RPMI8226 (cell line): ENCODE data around the gene UBASH3B.
"Not testable (repeated sequence)": the region's sequence is repeated elsewhere in the genome, so short reads cannot be mapped to it uniquely, and the experiment has no call there.

Experiments used
- DNase-seq: peaks from one replicate; pipeline ENCODE4 v3.0.0-alpha.2; 2015

The UBASH3B gene

DNA sequence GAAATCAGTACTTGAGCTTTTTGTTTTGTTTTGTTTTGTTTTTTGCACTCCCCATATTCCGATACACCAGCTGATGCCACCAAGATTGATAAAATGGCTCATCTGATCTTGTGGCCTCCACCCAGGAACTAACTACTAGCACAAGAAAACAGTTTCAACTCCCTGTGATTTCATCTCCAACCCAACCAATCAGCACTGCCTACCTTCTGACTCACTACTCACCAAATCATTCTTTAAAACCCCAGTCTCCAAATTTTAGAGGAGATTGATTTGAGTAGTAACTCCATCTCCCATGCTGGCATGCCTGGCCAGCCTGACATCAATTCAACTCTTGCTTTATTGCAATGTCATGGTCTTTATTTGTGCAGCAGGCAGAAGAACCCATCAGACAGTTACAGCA is 166.7 kb downstream of the UBASH3B start:
- no peak for DNase-seq

DNA sequence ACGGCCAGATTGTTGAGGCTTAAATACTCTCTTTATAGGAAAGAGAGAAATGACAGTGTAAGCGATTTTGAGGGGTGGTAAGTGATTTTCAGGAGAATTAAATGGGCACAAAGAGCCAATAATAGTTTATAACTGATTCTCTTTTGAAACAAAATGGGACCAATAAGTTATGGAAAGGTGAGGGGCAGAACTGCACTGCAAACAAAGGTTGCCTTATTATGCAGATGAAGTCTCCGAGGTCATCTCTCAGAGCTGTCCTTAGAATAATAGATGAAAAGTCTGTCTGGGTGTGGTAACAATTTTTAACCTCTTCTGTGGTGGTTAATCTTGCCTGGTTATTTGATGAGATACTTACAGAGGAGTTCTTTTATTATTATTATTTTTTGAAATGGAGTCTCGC is 168.0 kb downstream of the UBASH3B start:
- DNase-seq: no peak

DNA sequence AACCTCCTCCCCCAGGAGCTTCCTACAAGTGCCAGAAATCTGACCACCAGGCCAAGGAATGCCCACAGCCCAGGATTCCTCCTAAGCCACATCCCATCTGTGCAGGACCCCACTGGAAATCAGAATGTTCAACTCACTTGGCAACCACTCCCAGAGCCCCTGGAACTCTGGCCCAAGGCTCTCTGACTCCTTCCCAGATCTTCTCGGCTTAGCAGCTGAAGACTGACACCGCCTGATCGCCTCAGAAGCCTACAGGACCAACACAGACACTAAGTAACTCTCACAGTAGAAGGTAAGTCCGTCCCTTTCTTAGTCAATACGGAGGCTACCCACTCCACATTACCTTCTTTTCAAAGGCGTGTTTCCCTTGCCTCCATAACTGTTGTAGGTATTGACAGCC is 173.8 kb downstream of the UBASH3B start:
- not testable (repeated sequence) for DNase-seq

DNA sequence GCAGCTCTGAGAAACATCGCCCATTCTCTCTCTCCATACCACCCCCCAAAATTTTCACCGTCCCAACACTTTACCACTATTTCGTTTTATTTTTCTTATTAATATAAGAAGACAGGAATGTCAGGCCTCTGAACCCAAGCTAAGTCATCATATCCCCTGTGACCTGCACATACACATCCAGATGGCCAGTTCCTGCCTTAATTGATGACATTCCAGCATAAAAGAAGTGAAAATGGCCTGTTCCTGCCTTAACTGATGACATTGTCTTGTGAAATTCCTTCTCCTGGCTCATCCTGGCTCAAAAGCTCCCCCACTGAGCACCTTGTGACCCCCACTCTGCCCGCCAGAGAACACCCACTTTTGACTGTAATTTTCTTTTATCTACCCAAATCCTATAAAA is 176.8 kb downstream of the UBASH3B start:
- not testable (repeated sequence) for DNase-seq

DNA sequence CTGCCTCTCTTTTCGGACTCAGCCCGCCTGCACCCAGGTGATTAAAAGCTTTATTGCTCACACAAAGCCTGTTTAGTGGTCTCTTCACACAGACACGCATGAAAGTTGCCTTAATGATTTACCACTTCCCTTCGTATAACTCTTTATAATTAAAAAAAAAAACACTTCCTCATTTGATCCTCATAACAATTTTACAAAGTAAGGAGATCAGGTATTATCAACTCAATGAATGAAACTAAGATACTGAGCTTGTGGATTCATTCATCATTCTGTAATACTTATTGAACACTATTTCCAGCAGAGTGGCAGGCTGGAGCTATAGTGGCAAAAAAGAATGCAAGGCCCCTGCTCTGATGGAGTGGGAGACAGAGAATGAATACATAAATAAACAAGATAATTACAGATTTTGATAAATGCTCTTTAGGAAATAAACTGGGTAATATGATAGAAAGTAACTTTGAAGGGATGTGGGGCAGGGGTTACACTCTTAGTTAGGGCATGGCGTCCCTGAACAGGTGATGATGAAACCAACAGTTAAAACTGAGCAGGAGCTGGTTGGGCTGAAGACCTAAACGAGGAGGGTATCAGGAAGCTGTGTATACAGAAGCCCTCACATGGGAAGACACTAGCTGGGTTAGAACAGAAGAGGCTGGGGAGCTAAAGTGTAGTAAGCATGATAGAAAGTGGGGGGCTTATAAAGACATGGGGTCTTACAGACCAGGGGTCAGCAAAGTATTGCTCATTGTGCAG is 177.4 kb downstream of the UBASH3B start:
- DNase-seq: no peak

DNA sequence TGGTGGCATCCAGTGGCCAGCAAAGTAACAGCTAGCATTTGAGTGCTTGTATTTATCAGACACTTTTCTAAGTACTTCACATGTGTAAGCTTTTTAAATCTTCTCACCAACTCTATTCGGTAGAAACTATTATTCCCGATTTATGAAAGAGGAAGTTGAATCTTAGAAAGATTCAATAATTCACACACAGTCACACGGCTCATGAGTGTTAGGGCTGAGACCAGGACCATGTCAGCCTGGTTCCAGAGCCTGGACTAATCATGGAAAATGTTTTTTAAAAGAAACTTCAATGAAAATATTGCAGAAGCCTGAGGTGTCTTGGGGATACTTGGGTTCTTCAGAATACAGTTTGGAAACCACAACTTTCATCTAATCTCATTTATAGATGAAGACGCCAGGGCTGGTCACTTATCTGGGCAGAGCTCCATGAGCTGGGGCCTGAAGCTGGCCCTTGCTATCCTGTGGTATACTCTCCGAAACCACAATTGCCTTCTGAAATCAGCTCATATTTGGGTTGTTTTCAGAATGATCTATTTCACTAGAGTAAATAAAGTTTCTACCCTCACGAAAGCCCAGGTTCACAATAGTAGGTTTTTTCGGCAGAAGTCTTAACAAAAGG is 178.4 kb downstream of the UBASH3B start:
- no peak for DNase-seq

DNA sequence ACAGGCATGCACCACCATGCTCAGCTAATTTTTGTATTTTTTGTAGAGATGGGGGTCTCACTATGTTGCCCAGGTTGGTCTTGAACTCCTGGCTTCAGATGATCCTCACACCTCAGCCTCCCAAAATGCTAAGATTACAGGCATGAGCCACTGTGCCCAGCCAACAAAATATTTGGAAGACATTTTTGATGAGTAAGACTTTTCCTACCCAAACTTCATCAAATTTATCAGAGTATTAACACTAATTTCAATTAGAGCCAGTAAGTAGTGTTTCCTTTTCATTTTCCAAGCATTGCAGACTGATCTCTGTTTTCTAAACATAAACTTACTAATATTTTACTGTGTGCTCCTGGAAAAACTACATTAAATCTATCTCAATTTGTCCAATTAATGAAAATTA is 181.4 kb downstream of the UBASH3B start:
- DNase-seq: no peak

DNA sequence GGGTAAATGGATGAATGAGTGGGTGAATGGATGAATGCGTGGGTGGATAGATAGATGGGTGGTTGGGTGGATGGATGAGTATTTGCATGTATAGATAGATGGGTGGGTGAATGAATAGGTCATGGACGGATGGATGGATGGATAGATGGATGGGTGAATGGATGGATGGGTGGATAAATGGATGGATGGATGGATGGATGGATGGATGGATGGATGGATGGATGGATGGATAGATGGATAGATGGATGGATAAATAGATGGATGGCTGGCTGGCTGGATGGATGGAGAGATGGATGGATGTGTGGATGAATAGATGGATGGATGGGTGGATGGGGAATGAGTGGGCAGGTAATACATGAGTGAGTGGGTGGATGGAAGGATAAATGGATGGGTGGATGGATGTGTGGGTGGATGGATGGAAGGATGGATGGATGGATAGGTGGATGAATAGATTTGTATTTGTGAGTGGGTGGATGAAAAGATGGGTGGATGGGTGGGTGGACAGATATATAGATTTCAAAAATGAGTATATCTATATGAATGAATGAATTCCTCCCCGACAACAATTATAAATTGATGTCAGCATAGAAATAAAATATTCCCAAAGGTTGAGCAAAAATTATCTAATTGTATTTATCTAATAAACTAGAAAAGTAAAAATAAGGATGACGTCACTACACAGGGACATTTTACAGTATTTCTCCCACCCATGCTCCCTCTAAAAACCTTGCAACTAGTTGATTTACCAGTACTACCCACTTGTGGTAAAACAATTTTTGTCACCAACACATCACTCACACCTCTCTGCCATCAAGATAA is 182.2 kb downstream of the UBASH3B start:
- no peak for DNase-seq

DNA sequence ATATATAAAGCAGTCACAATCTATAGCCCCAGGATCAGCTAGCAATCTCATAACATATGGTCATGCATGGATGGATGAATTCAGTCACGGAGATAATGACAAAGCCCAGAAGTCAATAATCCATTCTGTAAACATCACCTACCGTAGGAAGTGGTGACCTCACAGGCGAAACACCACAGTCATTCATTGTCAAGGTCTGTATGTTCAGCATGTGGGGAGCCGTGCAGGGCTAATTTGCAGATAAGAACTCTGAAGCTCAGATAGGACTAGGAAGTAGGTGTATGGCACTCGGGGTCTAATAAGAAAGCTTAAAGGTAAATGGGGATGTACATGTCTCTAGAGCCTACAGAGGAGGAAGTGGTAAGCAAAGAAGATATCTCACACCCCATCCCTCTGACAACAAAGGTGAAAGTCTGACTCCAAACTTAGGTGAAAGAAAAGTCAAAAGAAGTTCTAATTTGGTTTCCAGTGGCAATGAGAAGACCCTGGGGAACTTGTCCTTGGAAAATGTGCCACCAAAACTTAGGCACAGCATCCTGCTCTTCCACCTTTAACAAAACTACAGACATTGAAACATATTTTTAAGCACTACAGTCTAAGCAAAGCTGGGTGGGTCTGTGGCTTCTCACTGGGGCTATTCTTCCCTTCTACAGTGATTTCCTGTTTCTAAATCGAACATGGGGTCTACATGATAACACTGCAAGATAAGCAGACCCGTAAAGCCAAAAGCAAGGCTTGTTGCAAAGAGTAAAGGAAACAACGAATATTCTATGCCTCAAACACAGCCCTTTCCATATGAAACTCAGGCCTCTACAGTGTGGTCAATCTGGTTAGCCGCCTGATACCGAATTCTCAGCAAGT is 188.0 kb downstream of the UBASH3B start:
- DNase-seq: no peak

DNA sequence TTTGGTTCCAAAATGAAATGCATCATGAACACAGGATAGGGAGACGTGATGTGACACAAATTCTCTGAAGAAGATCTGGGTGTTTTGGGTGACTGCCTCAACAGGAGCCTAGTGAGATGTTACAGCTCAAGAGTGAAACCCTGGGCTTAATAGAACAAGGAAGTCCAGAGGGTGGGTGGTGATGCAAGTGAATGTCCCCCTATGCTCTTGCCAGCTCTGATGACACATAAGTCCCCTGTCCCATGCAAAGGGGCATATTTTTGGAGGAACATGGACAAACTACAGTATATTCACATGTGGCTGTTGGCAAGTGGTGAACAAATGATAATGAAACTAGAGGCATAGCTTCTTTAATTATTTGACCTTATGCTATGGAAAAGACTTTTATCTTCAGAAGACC is 191.9 kb downstream of the UBASH3B start:
- no peak for DNase-seq

DNA sequence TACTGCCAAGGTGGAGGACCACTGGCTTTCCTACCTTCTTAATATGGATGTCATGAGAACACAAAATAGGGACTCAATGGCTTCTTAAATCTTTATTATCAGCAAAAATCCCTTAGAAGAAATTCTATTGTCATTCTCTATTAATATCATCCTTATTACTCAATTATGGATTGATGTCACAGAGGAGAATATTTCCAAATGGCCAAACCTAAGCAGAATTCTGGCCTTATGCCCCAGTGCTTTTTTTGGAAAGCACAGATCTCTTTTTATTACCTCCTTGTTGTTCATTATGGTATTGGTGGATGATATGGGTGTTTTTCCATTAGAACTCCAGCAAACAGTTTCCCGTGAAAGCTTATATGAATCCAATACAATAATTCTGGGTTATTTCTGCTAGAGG is 192.7 kb downstream of the UBASH3B start:
- DNase-seq: no peak

DNA sequence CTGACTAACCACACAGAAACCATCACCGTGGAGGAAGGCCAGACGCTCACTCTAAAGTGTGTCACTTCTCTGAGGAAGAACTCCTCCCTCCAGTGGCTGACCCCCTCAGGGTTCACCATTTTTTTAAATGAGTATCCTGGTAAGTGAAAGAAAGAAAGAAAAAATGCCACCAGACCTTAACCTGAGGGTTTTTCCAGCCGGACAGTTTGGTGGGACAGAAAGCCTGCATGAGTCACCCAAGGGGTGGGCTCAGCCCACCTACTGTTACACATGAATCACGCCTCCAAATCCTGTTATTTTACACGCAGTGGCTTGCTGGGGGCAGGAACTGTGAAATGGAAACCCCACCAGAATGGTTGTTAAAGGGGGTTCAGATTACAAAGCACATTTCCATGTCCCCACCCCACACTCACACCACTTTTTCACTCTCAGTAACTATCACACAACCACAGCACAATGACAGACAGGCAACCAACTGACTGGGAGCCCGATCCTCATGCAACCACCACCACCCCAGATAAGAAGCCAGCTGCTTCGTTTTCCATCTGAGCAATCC is 194.6 kb downstream of the UBASH3B start:
- no peak for DNase-seq

DNA sequence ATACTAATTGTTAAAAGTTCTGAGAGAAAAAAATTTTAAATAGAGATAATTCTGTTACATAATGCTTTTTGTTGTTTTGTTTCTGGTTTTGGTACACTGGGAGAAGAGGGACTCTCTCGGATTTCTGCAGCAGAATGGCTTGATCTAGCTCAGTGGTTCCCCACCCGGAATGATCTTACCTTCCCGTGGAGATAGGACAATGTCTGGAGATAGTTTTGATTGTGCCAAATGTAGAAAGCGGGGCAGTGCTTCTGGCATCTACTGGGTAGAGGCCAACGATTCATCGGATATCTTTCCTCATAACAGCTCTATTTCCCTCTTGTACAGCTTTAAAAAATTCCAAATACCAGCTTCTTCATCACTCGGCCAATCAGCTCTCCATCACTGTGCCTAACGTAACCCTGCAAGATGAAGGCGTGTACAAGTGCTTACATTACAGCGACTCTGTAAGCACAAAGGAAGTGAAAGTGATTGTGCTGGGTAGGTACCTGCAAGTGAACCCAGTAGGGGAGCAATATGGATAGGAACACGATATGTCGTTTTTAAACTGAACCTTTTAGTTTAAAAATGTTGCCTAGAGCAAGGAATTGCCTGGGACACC is 195.9 kb downstream of the UBASH3B start:
- no peak for DNase-seq

DNA sequence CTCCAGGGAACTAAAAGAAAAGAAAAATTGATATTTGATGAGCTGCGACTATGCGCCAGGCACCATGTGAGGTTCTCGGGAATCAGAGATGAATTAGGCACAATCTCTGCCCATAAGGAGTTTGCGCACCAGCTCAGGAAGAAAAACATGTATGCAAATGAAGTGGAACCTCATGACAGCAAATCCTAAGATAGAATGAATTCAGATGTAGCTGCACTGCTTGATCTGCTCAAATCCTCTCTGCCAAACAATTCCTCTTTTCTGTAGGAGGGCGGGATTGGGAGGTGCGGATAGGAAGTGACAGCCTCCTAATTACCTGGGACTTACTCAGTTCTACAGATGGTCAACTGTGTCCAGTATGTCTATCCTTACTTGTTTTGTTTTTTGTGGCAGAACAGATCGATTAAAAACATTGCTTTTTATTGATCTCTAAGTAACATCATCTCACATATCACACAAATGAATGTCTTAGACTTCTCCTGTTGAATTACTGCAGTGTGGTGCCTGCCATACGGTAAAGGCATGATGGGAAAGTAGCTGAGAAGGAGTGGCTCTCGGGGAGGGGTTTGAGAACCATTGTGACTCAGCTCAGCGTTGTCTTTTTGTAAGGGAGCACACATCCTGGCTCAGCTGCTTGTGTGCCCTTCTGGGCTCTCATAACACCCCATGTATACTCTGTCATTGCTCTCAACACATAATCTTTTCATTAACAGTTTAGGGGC is 196.7 kb downstream of the UBASH3B start:
- no peak for DNase-seq

DNA sequence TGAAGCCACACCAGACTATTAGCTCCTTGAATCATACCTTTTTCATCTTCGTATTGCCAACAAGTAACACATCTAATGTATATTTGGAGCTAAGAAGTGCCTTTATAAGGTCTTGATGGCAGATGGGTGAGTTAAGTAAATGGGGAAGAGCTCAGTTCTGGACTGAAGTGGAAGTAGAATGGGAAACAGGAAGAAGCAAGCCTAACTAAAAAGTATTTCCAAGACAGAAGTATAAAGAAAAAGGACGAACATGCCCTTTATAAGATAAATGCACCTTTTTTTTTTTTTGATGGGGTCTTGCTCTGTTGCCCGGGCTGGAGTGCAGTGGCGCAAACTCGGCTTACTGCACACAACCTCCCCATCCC is 197.3 kb downstream of the UBASH3B start:
- DNase-seq: no peak

DNA sequence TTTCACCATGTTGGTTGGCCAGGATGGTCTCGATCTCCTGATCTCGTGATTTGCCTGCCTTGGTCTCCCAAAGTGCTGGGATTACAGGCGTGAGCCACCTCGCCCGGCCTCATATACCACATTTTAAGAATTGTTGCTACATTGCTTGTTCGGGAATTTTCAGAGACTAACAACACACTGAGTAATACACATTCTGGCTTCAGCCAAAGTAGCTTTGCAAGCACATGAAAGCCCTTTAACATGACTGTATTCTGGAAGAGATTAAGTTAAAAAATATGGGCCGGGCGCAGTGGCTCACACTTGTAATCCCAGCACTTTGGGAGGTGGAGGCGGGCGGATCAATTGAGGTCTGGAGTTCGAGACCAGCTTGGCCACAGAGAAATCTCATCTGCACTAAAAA is 197.7 kb downstream of the UBASH3B start:
- DNase-seq: no peak

DNA sequence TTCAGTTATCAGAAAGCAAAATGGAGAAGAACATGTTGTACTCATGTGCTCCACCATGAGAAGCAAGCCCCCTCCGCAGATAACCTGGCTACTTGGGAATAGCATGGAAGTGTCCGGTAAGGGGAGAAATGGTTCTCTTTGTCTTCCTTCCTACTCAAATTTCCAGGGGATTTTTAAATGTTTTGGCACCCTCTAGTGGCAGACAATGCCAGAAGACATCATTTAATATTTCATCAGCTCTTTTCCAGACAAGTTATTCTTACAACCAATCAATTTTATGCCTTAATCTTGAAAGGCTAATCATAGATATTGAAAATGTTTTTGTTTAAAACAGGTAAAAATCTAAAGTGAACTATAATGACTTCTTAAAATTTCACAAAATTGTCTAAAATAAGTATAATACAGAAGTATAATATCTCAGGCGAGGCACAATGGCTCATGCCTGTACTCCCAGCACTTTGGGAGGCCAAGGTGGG is 198.5 kb downstream of the UBASH3B start:
- DNase-seq: peak; percentile 48

DNA sequence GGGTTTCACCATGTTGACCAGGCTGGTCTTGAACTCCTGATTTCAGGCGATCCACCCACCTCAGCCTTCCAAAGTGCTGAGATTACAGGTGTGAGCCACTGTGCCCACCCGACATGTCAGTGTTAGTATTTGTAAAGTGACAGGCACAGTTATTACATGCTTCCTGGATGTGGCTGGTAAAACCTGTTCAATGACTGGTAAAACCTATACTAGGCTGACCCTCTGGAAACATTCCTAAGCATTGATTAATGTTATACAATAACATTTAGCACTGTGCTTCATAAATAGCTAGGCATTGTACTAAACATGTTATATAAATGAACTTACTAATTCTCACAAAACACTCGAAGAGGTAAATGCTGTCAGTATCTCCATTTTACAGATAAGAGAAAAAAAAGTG is 206.1 kb downstream of the UBASH3B start:
- DNase-seq: no peak

DNA sequence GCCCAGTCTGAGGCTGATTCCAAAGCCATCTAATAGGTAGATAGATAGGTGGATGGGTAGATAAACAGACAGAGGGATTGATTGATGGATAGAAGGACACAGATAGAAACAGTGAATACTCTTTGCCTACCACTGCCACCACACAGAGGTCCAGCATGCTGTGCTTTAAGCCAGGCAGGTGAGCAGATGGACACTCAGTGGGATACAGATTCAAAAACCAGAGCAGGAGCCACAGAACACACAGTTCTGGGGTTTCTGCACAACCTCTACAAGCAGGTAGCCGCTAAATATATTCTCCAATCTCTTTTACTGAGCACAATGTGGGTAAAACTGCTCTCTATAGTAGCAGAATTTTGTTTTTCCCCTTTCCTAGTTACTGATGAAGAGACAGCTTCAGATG is 206.6 kb downstream of the UBASH3B start:
- no peak for DNase-seq

DNA sequence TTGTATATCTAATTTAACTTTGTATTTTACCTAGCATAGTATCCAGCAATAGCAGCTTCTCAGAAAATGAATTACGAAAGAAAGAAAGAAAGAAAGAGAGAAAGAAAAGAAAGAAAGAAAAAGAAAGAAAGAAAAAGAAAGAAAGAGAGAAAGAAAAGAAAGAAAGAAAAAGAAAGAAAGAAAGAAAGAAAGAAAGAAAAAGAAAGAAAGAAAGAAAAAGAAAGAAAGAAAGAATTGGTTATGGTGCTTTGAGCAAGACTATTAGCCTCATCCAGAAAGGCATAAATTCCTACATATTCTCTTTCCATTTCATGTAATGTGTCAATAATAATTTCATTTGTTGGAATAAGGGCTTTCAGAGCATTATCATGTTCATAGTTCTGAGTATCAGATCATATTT is 207.6 kb downstream of the UBASH3B start:
- not testable (repeated sequence) for DNase-seq

DNA sequence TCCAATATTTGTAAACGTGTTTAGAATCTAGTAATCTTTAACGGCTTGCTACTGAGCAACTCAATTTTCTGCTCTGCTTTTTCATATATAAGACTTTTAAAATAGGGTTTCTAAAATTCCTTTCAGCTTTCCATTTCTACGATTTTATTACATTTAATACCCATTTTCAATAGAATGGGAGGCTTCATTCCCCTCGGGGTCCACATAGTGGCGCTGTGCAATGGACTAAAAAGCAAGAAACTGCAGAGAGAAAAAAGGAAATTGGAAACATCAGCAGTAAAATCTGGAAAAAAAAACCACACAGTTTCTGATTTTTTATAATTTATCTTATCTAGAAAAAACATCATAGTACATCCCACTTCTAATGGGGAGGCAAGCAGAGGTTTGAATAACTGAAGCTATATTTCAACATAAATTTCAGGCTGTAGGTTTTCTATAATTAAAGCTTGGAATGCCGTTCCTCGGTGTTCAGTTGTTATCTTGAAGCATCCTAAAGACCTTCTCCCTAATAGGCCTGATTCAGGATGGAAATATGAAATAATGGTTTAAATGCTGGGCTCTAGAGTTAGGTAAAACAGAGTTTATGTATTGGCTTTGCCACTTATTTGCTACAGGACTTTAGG is 208.3 kb downstream of the UBASH3B start:
- DNase-seq: peak; percentile 25
